H4 (cell line): ENCODE data around the gene TTYH3. TPM values are rescaled to one million over a fixed set of nuclear protein-coding genes. Genes with fewer than 3 reads are reported as not detected.
"Not testable (repeated sequence)": the region's sequence is repeated elsewhere in the genome, so short reads cannot be mapped to it uniquely, and the experiment has no call there.

Source experiments
- DNase-seq: peaks from one replicate; pipeline ENCODE4 v3.0.0-alpha.2; 2015; ENCODE audit warnings: low spot score
- total RNA-seq: library from RNA; depleted of rRNA; stranded (reverse); fragments of >200 nt; shearing (Covaris generic); gene quantifications from 2 replicates; pipeline ENCODE4 v1.2.3, GENCODE V29; 2014

The TTYH3 gene
- total RNA-seq, 1 experiment from 2014 or later, result 25.3 TPM

- no peak for DNase-seq
Observed at GRCh38 chr7:2602406-2603043, 29.3 kb upstream of the TTYH3 start.

- no peak for DNase-seq
Observed at GRCh38 chr7:2603044-2603965, 28.5 kb upstream of the TTYH3 start.

- no peak for DNase-seq
Observed at GRCh38 chr7:2604608-2605174, 27.1 kb upstream of the TTYH3 start.

- no peak for DNase-seq
Observed at GRCh38 chr7:2605608-2606538, 25.9 kb upstream of the TTYH3 start.

- no peak for DNase-seq
Observed at GRCh38 chr7:2606539-2606936, 25.2 kb upstream of the TTYH3 start.

GRCh38 chr7:2607122-2607922, 24.5 kb upstream of the TTYH3 start:
- no peak for DNase-seq

GRCh38 chr7:2607923-2608904, 23.6 kb upstream of the TTYH3 start:
- no peak for DNase-seq

GRCh38 chr7:2608921-2609411, 22.8 kb upstream of the TTYH3 start:
- no peak for DNase-seq

GRCh38 chr7:2609646-2610045, 22.1 kb upstream of the TTYH3 start:
- DNase-seq, result not testable (repeated sequence)

- no peak for DNase-seq
Observed at GRCh38 chr7:2610466-2610865, 21.3 kb upstream of the TTYH3 start.

GRCh38 chr7:2610898-2611297, 20.9 kb upstream of the TTYH3 start:
- DNase-seq, result no peak

GRCh38 chr7:2611401-2611800, 20.4 kb upstream of the TTYH3 start:
- no peak for DNase-seq

GRCh38 chr7:2611922-2612321, 19.9 kb upstream of the TTYH3 start:
- DNase-seq, result no peak

GRCh38 chr7:2612445-2613097, 19.2 kb upstream of the TTYH3 start:
- no peak for DNase-seq

- DNase-seq, result no peak
Observed at GRCh38 chr7:2613098-2613930, 18.5 kb upstream of the TTYH3 start.

- no peak for DNase-seq
Observed at GRCh38 chr7:2613931-2614600, 17.7 kb upstream of the TTYH3 start.

GRCh38 chr7:2614631-2615330, 17.0 kb upstream of the TTYH3 start:
- DNase-seq, result no peak
